ENCODE results near the gene PLA2G6. TPM values are rescaled to one million over a fixed set of nuclear protein-coding genes. Genes with fewer than 3 reads are reported as not detected.
A peak's percentile ranks its signal among the peaks of the same experiment; 100 is the strongest.

The PLA2G6 gene
- total RNA-seq, 2 experiments from 2014 or later: 94.6 to 103 TPM

DNA sequence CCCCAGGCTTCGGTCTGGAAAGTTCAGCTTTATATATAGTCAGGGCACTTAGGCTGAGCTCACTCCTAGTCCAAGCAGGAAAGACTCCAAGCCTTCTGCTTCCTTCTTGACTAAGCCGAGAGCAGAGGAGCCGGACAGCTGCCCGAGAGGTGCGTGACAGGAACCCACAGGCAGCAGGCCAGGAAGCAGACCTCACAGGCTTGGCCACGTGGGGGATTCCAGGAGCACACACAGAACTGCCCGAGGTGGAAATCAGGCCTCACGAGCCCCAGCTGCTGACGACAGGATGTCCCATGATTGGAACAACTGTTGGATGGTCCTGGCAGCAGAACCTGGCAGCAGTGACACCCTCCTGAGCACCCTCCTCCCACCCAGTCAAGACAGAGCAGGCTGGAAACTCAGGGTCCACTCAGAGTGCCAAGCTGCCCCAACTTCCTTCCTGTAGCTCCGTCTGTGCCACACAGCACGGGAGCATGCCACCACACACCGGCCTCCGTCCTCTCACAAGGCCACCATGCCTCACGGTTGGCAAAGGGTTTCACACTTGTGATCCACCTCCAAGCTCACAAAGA, 5.4 kb downstream of the PLA2G6 start:
- ATAC-seq (ENCODE audit: low read depth) (peak; percentile 26), DNase-seq (peak; percentile 35)
- H3K27ac Mint-ChIP-seq: peak overlapping the region; percentile 64
- peak overlapping the region; percentile 29 for H3K4me3 Mint-ChIP-seq
- peaks cover 66% of the 10 kb centered on the region for H3K4me1 Mint-ChIP-seq
- H3K36me3 Mint-ChIP-seq: peaks cover 10% of the 10 kb centered on the region
- POLR2A ChIA-PET: interaction anchor here (0.5 to 1.1 kb wide), 4 partner anchors 14 to 28 kb away, joined by 3 to 13 read pairs (median 5); partner anchors contain the start of gene MAFF
- no peaks in the 10 kb centered on the region for H3K27me3 Mint-ChIP-seq
- H3K9me3 Mint-ChIP-seq: no peaks in the 10 kb centered on the region

DNA sequence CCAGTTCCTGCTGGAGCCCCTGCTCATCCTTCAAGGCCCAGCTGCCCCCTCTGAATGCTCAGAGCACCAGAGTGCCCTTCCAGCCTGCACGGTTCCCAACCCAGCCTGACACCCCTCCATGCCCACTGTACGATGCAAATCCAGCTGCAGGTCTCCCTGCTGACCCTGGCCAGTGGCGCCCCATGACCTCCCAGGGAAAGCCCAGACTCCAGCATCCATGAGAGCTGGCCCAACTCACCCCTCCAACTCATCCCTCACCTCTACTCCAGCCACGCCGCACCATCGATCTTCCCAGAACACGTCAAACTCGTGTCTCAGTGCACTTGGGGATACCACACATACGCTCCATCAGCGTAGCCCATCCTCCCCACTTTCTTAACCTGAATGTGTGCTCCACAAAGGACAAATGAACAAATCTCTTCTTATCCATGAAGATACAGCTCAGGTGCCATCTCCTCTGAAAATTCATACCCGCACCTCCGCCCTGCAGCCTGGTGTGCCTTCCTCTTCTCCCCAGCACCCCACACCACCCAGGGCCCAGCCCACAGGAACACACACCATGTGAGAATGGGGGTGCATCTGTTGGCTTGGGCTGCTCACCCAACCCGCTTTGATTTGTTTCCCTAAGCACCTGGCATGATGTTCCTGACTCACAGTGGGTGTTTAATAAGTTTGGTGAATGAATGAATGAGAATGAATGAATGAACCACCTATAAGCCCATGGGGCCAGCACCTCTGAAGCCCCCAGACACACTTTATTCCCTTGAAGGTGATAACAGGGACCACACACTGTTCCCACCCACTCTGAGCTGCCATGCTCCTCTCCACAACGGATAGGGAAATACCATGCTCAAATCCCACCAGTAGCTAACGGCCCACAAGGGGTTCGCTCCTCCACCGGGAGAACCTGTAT, 6.2 kb downstream of the PLA2G6 start:
- Mint-ChIP-seq H3K4me1 (peaks cover 60% of the 10 kb centered on the region), H3K27me3 (no peaks in the 10 kb centered on the region), H3K36me3 (peaks cover 7% of the 10 kb centered on the region), H3K27ac (peak overlapping the region; percentile 64), H3K4me3 (peak overlapping the region; percentile 29), H3K9me3 (no peaks in the 10 kb centered on the region)
- DNase-seq (no peak), ATAC-seq (ENCODE audit: low read depth) (no peak)
- POLR2A ChIA-PET: interaction anchor here (1.0 to 1.1 kb wide), 3 partner anchors 13 to 28 kb away, joined by 3 to 13 read pairs (median 7); partner anchors contain the start of gene MAFF

DNA sequence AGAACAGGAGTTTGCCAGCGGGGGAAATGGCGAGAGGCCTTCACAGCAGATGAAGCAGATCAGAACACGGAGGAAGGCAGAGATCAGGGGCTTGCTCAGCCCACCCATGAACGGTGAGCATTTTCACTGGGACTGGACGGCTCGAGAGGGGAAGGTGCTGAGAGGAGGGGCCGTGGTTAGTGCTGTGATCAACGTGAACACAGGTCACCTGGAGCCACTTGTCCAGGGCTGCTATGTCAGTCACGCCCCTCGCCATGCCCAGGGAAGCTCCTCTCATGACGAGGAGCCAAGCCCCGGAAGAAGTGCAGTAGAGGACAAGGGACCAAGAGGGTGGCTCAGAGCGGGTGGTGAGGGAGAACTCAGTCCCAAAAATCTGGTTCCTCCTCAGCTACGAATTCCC, 7.0 kb downstream of the PLA2G6 start:
- ATAC-seq (ENCODE audit: low read depth): no peak
- H3K4me3 Mint-ChIP-seq: no peak overlapping the region
- peaks cover 4% of the 10 kb centered on the region for H3K36me3 Mint-ChIP-seq
- DNase-seq: peak; percentile 13
- POLR2A ChIA-PET: no interaction called here
- H3K9me3 Mint-ChIP-seq: no peaks in the 10 kb centered on the region
- no peaks in the 10 kb centered on the region for H3K27me3 Mint-ChIP-seq
- H3K27ac Mint-ChIP-seq: no peak overlapping the region
- H3K4me1 Mint-ChIP-seq: peaks cover 51% of the 10 kb centered on the region

DNA sequence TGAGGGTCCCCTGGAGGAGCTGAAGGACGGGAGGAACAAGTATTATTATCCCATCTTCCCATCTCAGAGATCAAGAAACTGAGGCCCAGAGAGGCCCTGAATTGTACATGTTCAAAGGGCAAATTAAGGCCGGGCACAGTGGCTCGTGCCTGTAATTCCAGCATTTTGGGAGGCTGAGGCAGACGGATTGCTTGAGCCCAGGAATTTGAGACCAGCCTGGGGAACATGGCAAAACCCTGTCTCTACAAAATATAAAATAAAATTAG, 8.1 kb downstream of the PLA2G6 start:
- H3K4me1 Mint-ChIP-seq: peaks cover 45% of the 10 kb centered on the region
- H3K27me3 Mint-ChIP-seq: no peaks in the 10 kb centered on the region
- POLR2A ChIA-PET: interaction anchor here (0.9 to 1.1 kb wide), 2 partner anchors 28 to 30 kb away, joined by 3 read pairs; partner anchors contain the start of gene MAFF

DNA sequence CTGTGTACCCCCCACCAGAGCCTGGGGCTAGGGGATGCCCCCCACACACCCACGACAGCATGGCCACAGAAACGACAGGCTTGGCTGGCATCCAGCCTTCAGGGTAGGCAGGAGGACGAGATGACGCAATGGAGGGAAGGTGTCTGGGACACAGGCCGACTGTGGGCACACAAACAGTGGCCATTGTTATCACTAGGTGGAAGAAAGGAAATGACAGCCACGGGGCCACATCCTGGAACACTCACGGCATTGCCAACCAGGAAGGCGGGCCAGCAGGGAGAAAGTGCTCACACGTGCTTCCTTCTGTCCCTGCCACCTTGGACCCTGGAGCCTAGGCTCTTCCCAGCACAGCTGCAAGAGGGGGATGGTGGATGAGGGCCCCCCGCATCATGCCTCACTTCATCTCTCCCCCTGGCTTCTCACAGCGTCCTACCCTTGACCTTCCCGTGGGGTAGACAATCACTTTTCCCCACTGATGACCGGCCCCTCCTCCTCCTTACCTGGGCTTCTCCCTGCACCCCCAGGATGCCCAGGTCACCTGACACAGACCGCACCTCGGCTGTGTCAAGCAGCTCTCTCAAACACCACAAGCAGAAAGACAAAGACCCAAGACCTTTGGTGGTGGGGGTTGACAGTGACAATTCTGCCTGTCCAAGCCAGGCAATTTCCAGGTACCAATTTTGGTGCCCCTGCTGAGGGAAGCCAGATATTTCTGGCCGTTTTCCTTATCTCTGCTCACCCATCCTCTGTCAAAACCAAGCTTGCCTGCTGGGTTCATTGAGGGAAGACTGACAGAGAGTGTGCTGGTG, 8.6 kb downstream of the PLA2G6 start:
- no peaks in the 10 kb centered on the region for H3K36me3 Mint-ChIP-seq
- POLR2A ChIA-PET: interaction anchor here (0.9 to 1.7 kb wide), 3 partner anchors 9 to 29 kb away, joined by 3 read pairs; partner anchors contain the start of genes MAFF and PLA2G6
- peaks cover 42% of the 10 kb centered on the region for H3K4me1 Mint-ChIP-seq
- H3K9me3 Mint-ChIP-seq: no peaks in the 10 kb centered on the region
- DNase-seq (peak; percentile 46), ATAC-seq (ENCODE audit: low read depth) (peak; percentile 53)
- peak overlapping the region; percentile 33 for H3K4me3 Mint-ChIP-seq
- H3K27me3 Mint-ChIP-seq: no peaks in the 10 kb centered on the region
- H3K27ac Mint-ChIP-seq: peak overlapping the region; percentile 85

More for the DNA sequence above, 8.1 kb downstream of the PLA2G6 start:
- no peak overlapping the region for H3K4me3 Mint-ChIP-seq
- ATAC-seq (ENCODE audit: low read depth): no peak
- DNase-seq: peak; percentile 5
- H3K27ac Mint-ChIP-seq: peak overlapping the region; percentile 25
- no peaks in the 10 kb centered on the region for H3K36me3 Mint-ChIP-seq
- no peaks in the 10 kb centered on the region for H3K9me3 Mint-ChIP-seq

DNA sequence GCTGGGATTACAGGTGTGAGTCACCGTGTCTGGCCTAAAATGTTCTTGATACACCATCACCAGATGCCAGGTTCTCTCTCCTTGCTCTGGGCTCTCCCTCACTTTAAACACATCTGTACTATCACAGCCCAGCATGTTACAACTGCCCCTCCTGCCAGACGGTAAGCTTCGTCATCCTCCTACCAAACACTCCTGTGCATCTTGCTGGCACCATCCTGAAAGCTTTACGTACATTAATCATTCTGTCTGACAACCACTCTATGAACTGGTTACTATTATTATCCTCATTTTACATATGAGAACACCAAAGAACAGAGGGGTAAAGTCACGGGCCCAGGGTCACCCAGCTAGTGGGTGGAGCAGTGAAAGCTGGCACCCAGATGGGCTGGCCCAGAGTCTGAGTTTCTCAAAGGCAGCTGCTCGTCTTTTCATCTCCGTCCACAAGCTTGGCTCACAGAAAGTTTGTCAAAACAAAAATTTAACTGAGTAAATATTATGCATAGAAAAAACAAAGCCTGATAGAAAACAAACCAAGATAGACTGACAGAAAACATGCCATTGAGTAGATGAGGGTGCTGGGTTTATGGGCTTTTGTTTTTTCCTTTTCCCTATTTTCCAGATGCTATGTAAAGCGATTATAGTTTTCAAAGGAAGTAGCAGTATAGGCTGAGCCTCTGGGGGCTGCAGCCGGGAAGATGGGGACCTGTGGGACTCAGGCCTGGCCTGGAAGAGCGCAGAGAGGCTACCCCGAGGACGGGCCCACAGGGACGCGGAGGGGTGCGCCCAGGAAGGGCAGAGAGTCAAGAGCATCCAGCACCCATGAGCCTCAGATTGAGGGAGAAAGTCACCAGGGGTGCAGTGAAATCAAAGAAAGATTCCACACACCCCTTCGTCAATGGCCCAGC, 9.5 kb downstream of the PLA2G6 start:
- Mint-ChIP-seq H3K4me3 (no peak overlapping the region), H3K27me3 (no peaks in the 10 kb centered on the region), H3K27ac (peak overlapping the region; percentile 85), H3K4me1 (peaks cover 41% of the 10 kb centered on the region), H3K9me3 (no peaks in the 10 kb centered on the region), H3K36me3 (no peaks in the 10 kb centered on the region)
- DNase-seq (peak; percentile 29), ATAC-seq (ENCODE audit: low read depth) (peak; percentile 19)
- POLR2A ChIA-PET: interaction anchor here (1.2 to 1.7 kb wide), 2 partner anchors 10 to 29 kb away, joined by 3 read pairs; partner anchors contain the start of gene PLA2G6

DNA sequence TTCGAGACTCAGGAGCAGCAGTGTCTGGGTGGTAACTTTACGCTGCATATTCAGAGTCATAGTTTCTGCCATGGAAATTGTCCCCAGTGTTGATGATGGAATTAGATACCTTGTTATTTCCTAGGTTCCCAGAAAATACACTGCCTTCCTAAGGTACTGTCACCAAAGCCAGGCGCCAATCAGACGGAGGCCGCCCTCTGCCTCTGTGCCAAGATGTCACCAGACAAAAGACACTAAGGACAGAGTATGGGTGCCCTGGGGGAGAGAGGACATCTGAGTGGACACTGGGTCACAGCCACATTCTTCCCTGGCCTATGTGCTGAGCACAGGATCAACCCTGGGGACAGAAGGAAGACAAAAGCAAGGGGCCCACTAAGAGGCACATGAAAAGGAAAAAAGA, 11.2 kb downstream of the PLA2G6 start:
- Mint-ChIP-seq H3K27ac (no peak overlapping the region), H3K27me3 (no peaks in the 10 kb centered on the region), H3K4me1 (peaks cover 26% of the 10 kb centered on the region), H3K9me3 (no peaks in the 10 kb centered on the region), H3K4me3 (no peak overlapping the region), H3K36me3 (no peaks in the 10 kb centered on the region)
- POLR2A ChIA-PET: interaction anchor here (0.6 kb wide), 1 partner anchor 103 kb away, joined by 3 read pairs; no protein-coding TSS in a partner anchor
- DNase-seq: no peak
- no peak for ATAC-seq (ENCODE audit: low read depth)

DNA sequence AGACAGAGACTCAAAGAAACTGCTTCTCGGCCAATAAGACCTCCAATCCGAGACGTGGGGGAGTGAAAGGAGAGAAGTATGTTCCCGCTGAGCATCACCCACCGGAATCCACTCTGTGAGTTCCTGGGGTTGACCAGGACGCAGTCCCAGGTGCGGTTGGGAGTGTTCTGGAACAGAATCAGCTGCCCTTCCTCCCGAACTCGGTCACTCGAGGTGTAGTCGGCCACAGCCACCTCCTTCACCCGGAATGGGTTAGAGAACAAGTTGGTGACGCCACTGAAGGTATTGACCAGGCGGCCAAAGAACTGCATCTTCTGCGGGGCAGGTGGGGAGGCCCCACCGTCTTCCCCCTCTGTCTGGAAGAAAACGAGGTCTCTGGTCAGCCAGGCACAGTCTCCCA, 12.5 kb downstream of the PLA2G6 start:
- ATAC-seq (ENCODE audit: low read depth): no peak
- POLR2A ChIA-PET: no interaction called here
- no peak for DNase-seq
- peak overlapping the region; percentile 25 for H3K27ac Mint-ChIP-seq
- peaks cover 26% of the 10 kb centered on the region for H3K4me1 Mint-ChIP-seq
- H3K4me3 Mint-ChIP-seq: no peak overlapping the region
- no peaks in the 10 kb centered on the region for H3K27me3 Mint-ChIP-seq
- H3K36me3 Mint-ChIP-seq: peaks cover 4% of the 10 kb centered on the region
- no peaks in the 10 kb centered on the region for H3K9me3 Mint-ChIP-seq

DNA sequence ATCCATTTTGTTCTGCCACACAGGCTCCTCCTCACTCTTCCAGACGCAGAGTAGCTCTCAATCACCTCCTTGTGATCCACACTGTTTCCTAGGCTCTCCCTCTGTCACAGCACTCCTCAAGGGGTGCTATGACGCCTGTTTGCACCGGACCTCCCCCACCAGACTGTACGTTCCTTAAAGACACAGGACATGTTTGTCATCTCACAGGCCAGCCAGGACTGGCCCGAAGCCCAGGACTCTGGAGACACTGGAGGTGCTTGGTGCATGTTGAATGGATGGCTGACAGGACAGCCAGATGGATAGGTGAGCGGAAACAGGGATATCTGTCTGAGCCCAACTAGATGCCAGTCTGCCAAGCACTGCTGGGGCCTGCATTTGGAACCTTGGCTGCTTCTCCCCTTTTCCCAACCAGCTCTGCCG, 13.6 kb downstream of the PLA2G6 start:
- H3K9me3 Mint-ChIP-seq: no peaks in the 10 kb centered on the region
- H3K4me3 Mint-ChIP-seq: no peak overlapping the region
- peaks cover 4% of the 10 kb centered on the region for H3K36me3 Mint-ChIP-seq
- ATAC-seq (ENCODE audit: low read depth) (no peak), DNase-seq (no peak)
- H3K4me1 Mint-ChIP-seq: peaks cover 20% of the 10 kb centered on the region
- H3K27ac Mint-ChIP-seq: peak overlapping the region; percentile 31
- POLR2A ChIA-PET: interaction anchor here (1.0 kb wide), 1 partner anchor 14 kb away, joined by 3 read pairs; the partner anchor contains the start of gene PLA2G6
- H3K27me3 Mint-ChIP-seq: no peaks in the 10 kb centered on the region

DNA sequence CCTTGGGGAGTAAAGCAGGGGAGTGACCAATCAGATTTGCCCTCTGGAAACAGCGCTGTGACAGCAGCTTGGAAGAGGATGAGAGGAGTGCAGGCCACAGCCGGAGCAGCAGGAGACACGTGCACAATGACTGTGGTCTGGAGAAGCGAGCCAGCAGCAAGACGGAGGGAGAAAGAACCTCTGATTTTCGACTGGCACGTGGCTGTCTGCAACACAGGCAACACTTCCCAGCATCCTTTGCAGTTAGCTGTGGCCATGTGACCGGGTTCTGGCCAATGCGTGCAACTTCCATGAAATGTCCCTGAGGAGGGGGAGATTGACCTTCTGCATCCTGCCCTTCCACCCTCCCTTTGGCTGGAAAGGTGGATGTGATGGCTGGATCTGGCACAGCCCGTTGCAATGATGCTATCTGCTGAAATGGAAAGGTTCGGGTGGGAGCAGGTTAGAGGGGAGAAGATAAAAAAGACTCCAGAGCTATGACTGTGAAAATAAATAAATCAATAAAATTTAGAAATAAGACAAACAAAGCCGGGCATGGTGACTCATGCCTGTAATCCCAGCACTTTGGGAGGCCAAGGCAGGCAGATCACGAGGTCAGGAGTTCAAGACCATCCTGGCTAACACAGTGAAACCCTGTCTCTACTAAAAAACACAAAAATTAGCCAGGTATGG, 15.6 kb downstream of the PLA2G6 start:
- ATAC-seq (ENCODE audit: low read depth) (no peak), DNase-seq (no peak)
- Mint-ChIP-seq H3K27me3 (no peaks in the 10 kb centered on the region), H3K4me1 (peaks cover 18% of the 10 kb centered on the region), H3K27ac (no peak overlapping the region), H3K4me3 (no peak overlapping the region), H3K9me3 (no peaks in the 10 kb centered on the region), H3K36me3 (peaks cover 4% of the 10 kb centered on the region)
- POLR2A ChIA-PET: no interaction called here

DNA sequence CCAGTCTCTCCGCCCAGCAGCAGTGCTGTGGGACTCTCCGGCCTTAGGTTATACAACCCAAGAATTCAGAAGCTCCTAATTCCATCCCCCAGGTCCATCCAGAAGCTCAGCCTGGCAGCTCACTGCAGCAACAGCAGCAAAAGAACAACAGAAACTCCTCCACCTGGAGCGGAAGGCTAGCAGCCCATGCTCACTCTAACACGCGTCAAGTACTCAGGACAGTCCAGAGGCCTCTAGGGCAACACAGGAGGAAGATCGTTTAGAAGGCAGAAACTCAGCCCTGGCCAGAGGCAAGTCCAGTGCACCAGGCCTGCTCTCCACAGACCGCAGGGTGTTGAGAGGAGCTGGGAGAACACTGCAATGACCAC, 17.1 kb downstream of the PLA2G6 start:
- Mint-ChIP-seq H3K9me3 (no peaks in the 10 kb centered on the region), H3K4me1 (peaks cover 16% of the 10 kb centered on the region), H3K36me3 (peaks cover 5% of the 10 kb centered on the region), H3K27ac (no peak overlapping the region), H3K4me3 (no peak overlapping the region), H3K27me3 (no peaks in the 10 kb centered on the region)
- POLR2A ChIA-PET: no interaction called here
- DNase-seq: no peak
- ATAC-seq (ENCODE audit: low read depth): no peak

Data from activated naive CD8-positive, alpha-beta T cell treated with anti-CD3 and anti-CD28 coated beads, Interleukin-2, amount 10 ng/mL, durations not matched to agents 7 days and 5 days (primary cell).